SW 1271 (cell line): ENCODE data around the gene BEX2.
A peak's percentile ranks its signal among the peaks of the same experiment; 100 is the strongest.
"Not testable (repeated sequence)": the region's sequence is repeated elsewhere in the genome, so short reads cannot be mapped to it uniquely, and the experiment has no call there.

ENCODE experiments used
- DNase-seq, 2 experiments: peaks; one replicate each; lab custom pipeline; 2025; lab: John Stamatoyannopoulos, UW

BEX2 gene

DNA sequence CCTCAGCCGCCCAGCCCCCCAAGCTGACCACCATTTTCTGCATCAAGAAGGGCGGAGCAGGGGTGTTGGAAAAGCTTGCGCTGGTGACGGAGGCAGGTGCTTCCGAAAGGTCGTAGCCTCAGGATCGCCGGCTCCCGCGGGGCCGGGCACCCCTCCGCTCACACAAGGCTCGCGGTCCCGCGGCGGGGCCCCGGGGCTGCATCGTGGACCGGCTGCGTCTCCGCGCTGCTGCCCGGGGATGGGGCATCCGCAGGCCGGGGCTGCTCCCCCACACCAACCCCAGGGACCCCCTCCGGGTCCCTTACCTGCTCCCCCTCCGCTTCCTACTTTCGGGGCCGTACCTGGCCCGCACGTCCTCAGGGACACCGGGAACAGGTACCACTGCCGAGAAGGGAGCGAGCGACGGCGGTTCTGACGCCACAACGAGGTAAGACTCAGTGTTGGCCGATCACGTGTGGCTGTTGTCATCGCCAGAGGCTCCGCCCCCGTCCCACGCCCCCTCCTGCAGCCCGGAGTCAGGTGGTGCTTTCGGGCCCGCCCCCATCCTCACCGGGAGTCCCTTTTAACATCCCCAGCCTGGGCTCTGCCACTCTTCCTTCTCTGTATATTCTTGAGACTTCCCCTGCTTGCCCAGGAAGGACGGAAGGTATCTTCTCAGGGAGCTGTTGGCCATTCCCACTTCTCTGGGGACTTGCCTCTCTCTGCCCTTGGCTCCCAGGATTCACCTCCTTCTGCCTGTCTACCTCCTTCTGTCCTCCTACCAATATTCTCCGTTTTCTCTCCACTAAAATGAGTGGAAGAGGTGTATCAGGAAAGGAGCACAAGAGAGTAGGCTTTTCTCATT is at the start of gene BEX2:
BEX2 (minus strand) TSS at position 436 of the 844 bp plus-strand sequence. CDS start 1,014 bp downstream, outside the sequence.
- DNase-seq: peak in 1 of 2 experiments; percentile 14

GRCh38 chrX:103360092-103360491 is 49.3 kb upstream of the BEX2 start:
- no peak for DNase-seq

DNA sequence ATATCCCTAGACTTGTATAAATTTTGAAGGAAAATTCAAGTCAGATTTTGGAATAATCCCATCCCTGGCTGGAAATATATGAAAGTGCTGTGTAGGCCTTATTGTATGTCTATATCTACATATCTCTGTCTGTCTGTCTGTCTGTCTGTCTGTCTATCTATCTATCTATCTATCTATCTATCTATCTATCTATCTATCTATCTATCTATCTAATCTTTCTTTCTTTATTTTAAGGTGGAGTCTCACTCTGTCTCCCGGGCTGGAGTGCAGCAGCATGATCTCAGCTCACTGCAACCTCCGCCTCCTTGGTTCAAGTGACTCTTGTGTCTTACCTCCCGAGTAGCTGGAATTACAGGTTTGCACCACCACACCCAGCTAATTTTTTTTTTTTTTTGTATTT is 48.8 kb upstream of the BEX2 start:
- not testable (repeated sequence) for DNase-seq

GRCh38 chrX:103357871-103358270 is 47.1 kb upstream of the BEX2 start:
- DNase-seq: no peak

- no peak for DNase-seq
These were observed 46.1 kb upstream of the BEX2 start for GRCh38 chrX:103356858-103357257.

GRCh38 chrX:103356130-103356798 is 45.5 kb upstream of the BEX2 start, which contains the start of gene TCEAL9:
TCEAL9 (plus strand) TSS chrX:103356506; CDS start chrX:103357685, 1,179 bp downstream.
- DNase-seq: peak; percentile 30 to 48

- no peak for DNase-seq
These were observed 37.0 kb upstream of the BEX2 start for GRCh38 chrX:103347682-103348397.

- DNase-seq: no peak
These were observed 33.8 kb upstream of the BEX2 start for GRCh38 chrX:103344606-103345005.

DNA sequence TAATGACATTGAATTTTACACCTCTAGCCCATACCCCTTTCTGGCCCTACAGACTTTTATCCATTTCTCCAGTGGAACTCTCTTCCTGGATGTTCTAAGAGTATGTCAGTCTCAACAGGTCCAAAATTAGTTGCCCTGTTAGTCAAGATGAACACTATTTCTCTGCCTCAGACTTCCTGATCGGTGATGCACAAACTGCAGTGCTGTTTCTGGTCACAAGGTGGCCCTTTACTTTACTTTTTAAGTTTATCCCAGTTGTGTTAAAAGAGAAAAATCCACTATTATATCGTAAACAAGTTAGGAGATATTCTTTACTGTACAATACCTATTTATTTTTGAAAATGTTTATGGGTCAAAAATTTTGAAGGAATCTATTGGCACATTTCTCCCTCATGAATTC is 32.3 kb upstream of the BEX2 start:
- peak in 1 of 2 experiments; percentile 20 for DNase-seq

DNA sequence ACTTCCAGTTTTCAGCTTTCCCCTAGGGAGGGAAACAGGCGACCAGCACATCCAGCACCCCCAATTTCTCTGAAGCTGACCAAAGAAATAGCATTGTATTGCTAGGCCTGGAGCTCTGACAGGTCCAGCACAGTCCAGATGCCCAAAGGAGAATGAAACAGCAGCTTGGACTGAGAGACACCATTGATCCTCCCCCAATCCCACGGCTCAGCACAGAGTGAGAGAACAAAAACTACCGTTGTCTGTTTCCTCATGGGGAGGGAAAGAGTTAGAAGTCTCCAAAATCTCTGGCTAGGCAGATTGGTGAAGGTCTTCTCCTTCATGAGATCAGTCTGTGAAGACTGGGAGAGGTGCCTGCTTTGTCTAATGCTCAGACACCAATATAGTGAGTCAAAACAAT is 27.9 kb upstream of the BEX2 start:
- DNase-seq: no peak

DNA sequence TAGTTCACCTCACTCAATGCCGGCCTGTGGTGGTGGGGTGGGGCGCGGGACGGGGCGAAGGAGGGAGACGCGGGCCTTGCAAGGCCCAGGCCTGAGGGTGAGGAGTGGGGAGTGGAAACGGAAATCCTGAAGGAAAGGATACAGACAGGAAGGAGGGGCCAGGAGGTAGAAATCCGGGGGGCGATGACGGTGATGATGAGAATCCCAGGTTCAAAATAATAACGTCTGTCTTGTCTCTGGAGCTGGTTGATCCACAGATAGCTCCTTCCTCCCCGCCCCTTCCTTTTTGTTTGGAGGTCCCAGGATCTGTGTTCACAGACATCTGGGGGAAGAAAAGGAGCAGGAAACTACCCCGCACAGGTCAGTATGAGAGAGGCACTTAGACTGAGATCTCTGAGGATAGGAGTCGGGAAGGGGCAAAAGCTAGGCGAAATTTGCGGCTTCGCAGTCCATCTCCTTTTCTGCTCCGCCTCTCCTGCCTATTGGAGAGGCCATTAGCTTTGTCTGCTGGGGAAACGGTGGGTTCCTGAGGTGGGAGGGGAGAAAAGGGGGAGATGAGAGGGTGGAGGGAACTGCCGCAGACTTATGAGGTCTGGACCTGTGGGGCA is 20.0 kb upstream of the BEX2 start:
- no peak for DNase-seq

- DNase-seq: no peak
These were observed 19.2 kb upstream of the BEX2 start, which contains the start of gene TCEAL7 for GRCh38 chrX:103329991-103330390. TCEAL7 (plus strand) TSS chrX:103330239; CDS start chrX:103331404, 1,165 bp downstream.

DNA sequence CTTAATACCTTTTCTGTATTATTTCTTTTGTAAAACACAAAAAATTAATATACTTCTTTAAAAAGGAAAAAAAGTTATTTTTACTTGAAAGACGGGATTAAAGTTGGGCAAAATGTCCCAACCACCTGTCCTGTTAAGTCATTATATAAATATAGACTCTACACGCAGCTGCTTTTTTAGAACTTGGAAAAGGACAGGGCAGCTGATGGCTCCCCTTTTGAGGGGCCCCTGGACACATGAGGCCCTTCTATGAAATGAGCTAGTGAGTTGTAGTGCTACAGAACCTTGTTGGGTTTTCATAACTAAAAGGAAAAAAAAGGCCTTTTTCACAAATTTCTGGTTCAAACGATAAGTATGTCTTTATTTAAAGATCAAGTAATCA is 600 bp upstream of the BEX2 start:
- DNase-seq: no peak

DNA sequence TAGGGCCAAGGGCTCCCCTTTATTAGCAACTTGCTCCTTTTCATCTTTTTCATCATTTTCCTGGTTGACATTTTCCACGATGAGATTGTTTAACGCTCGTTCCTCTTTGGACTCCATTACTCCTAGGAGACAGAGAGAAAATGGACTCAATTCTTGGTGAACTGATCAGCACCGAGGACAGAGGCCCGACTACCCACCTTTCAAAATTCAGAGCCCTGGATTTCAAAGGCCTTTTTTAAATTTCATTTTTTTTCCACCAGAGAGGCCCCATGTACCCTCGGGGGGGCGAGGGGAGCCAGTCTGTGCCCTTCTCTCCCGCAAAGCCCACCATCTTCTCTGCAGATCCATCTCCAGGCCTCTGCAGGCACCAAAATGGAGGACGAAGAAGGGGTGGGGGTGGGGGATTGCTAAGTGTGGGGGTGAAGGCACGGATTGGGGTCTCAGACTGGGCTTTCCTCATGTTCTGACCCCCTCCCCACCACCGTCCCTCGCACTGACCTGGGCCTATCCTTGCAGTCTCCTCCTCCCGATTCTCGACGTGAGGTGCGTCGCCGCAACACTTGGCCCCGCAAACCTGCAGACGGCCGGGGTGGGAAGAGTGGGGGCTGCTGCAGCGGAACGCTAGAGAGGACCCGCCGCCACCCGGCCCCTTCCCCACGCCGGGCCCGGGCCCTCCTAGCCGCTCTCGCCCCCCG is 783 bp downstream of the BEX2 start:
- DNase-seq: no peak

- not testable (repeated sequence) for DNase-seq
These were observed 5.1 kb downstream of the BEX2 start for GRCh38 chrX:103305666-103306065.

DNA sequence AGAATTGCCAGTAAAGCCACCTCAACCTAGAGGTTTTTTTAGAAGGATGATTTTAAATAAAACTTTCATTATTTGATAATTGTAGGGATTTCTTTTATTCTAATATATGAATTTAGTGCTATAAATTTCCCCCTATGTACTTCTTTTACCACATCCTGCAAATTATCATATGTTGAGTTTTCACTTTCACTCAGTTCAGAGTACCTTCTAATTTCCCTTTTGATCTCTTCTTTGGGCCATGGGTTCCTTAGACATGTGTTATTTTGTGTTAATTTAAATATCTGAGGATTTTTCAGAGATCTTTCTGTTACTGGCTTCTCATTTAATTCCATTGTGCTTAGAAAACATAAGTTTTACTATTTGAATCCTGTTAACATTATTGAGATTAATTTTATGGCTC is 6.1 kb downstream of the BEX2 start:
- no peak for DNase-seq

GRCh38 chrX:103293118-103293517 is 17.7 kb downstream of the BEX2 start:
- DNase-seq: no peak

- DNase-seq: no peak
These were observed 31.2 kb downstream of the BEX2 start for GRCh38 chrX:103279624-103280023.

DNA sequence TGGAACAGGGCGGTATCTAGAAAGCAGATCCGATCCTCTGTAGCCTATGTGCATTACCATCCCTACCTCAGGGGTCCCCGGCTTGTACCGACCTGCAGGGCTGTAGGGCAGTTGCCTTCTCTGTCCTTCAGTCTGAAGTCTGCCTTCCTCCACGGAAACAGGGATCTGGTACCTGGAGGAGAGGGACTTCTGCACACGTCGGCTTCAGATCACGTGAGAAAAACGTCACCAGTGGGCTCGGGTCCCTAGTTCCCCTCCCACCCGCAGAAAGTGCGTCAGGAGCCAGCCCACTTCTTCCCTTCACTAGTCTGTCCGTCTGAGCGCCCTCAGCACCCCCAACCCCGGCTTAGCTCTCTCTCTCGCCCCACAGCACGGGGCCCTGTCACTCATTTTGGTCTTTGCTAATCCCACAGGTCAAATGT is 34.2 kb downstream of the BEX2 start, which contains the start of gene TCEAL5:
TCEAL5 (minus strand) TSS at position 170 of the 422 bp plus-strand sequence. CDS start 2,187 bp downstream, outside the sequence.
- no peak for DNase-seq

- no peak for DNase-seq
These were observed 34.7 kb downstream of the BEX2 start for GRCh38 chrX:103275947-103276567.

GRCh38 chrX:103274284-103274683 is 36.5 kb downstream of the BEX2 start:
- DNase-seq: no peak
